HG03045 (cell line): ENCODE measurements around the gene PPP6R2.

Source experiments
- ATAC-seq: cut with Tn5 transposase; IDR thresholded peaks from one replicate; pipeline ENCODE4 v1.9.1; 2021; ENCODE audit warnings: mild to moderate bottlenecking, moderate library complexity; ENCODE audit not compliant: unreplicated experiment

Gene PPP6R2

GRCh38 chr22:50481440-50482106 is 138.4 kb downstream of the PPP6R2 start, which contains the start of gene ADM2:
TSS of gene ADM2 (plus strand) at chr22:50481543. CDS start at chr22:50481848, 305 bp downstream.
- ATAC-seq: no peak

GRCh38 chr22:50482107-50483074 is 139.3 kb downstream of the PPP6R2 start:
- no peak for ATAC-seq

DNA sequence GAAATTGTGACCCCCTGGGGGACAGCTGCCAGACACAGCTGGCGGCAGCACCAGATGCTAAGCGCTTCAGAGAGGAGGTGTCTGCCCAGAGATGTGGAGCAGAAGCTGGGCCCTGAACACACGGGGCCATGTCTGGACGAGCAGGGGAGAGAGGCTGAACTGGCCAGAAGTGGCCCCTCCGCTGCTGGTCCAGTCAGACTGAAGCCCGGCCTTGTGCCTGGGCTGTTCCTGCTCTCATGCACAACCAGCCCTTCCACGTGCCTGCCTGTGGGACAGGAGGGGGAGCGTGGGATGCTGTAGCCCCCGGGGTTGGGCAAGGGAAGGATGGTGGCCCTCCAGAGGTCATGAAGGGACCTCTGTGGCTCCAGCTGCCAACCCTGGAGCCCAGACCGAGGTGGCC is 140.0 kb downstream of the PPP6R2 start:
- ATAC-seq: no peak

- no peak for ATAC-seq
Observed at GRCh38 chr22:50483556-50483955, 140.4 kb downstream of the PPP6R2 start.

DNA sequence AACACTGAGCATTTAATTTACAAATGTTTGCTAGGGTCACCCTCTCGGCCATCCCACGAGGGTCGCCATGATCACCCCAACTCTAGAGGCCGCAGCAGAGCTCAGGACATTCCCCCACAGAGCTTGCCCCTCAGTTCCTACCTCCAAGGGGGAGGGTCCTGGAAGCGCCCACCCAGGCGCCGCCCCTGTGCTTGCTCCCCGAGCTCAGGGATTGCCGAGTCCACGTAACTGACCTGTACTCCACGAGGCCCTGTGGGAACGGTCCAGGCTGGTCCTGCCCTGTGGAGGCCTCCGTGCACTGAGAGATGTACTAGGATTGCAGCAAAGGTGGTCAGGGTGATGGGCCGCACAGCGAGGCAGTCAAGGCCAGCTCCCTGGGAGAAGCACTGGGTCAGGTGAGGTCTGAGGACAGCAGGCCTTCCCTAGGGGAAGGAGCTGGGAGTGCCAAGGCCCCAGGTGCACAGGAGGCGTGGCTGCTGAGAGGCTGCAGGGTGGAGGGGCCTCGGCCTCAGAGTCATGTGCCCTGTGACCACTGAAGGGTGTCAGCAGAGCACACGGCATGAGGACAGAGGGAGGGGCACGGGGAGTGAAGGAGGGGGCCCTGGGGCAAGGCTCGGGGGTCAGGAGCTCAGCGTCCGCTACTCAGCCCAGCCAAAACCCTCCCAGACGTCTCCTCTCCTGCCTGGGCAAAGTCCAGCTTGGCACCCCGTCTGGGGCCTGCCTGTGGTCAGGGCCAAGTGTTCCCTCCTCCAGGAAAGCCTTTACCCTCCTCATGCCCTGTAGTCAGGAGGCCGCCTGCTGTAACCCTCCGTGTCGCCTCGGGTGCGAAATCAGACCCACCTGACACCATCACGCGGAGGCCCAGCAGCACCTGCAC is 141.1 kb downstream of the PPP6R2 start:
- ATAC-seq: no peak

DNA sequence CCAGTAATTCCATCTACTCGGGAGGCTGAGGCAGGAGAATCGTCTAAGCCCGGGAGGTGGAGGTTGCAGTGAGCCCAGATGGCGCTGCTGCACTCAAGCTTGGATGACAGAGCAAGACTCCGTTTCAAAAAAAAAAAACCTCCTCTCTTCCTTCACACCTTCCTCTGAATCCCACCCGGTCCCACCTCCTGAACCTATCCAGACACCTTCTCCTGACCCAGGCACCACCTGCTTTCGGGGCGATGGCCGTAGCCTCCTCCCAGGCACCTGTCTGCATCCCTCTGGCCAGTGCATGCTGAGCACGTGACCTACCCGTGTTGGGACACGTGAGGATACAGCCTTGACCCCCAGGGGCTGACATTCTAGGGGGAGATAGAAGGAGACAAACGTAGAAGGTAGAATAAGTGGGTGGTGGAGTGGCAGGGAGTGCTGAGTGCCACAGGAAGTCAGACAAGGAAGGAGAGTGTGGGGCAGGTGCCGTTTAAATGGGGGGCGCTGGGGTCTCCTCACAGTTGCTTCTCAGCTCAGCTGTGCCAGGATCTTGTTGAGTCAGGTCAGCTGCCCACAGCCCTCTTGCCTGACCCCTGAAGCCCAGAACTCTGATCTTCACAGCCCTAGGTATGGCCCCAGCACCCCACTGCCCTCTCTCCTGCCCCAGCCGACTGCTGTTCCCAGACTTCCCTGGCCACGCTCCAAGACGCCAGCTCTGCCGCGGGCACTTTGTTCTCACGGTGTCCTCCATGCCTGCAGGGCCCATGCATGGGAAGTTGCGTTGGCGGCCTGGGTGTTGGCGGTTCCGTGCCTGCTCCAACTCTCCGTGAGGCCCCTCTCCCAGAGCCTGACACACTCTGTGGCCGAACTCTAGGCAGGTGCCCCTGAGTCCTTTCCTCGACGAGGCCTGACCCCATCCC is 142.3 kb downstream of the PPP6R2 start:
- no peak for ATAC-seq

GRCh38 chr22:50486561-50487289 is 143.6 kb downstream of the PPP6R2 start, which contains the start of gene MIOX:
TSS of gene MIOX (plus strand) at chr22:50486859. CDS start at chr22:50486898, 39 bp downstream.
- no peak for ATAC-seq

DNA sequence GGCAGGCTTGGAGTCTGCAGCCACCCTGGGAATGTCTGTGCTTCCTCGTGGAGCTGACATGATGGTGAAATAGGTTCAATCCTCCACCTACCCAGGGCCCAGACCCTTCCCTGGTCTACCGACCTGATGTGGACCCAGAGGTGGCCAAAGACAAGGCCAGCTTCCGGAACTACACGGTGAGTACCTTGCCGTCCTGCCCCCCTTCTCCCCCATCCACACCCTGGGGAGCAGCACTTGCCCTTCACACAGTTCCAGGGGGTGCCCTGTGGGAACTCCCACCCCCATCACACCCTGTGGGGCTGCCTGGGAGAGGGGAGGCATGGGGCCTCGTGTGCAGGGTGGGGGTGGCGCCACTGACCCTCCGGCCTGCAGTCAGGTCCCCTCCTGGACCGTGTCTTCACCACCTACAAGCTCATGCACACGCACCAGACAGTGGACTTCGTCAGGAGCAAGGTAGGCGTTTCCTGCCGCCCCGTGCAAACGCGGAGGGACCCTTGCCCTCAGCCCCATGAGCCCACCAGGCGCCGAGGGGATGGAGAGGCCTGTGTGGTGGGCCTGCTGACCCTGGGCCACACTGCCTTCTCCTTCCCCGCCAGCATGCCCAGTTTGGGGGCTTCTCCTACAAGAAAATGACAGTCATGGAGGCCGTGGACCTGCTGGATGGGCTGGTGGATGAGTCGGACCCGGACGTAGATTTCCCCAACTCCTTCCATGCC is 144.3 kb downstream of the PPP6R2 start:
- ATAC-seq: no peak

GRCh38 chr22:50488006-50488677 is 145.0 kb downstream of the PPP6R2 start:
- ATAC-seq: no peak

GRCh38 chr22:50488886-50489285 is 145.8 kb downstream of the PPP6R2 start:
- ATAC-seq: no peak

DNA sequence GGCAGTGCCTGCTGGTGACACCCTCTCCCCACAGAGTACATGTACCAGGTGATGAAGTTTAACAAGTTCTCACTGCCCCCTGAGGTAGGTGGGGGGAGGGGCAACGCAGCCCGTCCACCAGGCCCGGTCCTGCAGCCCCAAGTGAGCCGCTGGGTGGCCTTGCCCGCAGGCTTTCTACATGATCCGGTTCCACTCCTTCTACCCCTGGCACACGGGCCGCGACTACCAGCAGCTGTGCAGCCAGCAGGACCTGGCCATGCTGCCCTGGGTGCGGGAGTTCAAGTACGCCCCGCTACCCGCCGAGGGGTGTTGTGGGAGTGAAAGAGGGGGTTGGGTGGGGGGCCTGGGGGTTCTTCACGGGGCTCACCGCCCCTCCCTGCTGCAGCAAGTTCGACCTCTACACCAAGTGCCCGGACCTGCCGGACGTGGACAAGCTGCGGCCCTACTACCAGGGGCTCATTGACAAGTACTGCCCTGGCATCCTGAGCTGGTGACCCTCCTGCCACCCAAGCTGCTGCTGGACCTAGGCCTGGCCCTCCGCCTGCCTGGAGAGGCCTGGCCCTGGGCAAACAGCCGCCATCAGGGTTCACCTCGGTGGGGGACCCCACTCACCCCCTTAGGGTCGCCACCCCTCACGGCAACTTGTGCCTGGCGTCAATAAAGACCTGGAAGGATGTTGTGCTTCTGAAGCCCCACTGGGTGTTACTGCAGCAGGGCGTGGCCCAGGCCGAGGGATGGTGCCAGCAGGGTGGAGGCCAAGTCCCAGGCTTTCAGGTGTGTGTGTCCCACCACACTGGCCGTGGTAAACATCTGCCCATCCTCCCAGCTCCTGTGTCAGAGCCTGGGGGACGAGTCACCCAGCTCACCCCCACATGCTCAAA is 146.5 kb downstream of the PPP6R2 start:
- no peak for ATAC-seq

- no peak for ATAC-seq
Observed at GRCh38 chr22:50490531-50491308, 147.6 kb downstream of the PPP6R2 start.
